ENCODE measurements around the gene ZNF184. TPM values are rescaled to one million over a fixed set of nuclear protein-coding genes. Genes with fewer than 3 reads are reported as not detected.
A peak's percentile ranks its signal among the peaks of the same experiment; 100 is the strongest.

Gene ZNF184
- total RNA-seq, 4 donors from 2014 or later, result 2.5 to 9.3 (median 5.5) TPM

DNA sequence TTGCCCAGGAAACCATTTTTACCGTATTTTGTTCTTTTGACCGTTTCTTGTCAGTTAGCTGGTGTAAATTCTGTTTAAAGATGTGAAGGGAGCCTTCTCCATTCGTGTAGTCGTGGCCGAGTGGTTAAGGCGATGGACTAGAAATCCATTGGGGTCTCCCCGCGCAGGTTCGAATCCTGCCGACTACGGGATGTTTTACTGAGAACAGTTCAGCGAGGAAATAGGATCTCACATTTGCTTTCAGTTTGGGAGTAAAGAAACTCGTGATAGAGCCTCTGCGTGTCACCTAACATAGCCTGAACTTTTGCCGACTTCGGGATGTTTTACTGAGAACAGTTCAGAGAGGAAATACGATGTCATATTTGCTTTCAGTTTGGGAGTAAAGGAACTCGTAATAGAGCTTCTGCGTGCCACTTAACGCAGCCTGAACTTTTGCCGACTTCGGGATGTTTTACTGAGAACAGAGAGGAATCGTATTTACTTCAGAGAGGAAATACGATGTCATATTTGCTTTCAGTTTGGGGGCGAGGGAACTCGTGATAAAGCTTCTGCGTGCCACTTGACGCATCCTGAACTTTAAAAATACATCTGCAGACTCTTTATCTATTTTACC lies 5.9 kb upstream of the ZNF184 start:
- no peak for TF ChIP-seq CTCF (IDR thresholded peaks at IDR 0.05)
- peak; percentile 88 for DNase-seq (ENCODE audit: low spot score)
- peak; percentile 82 for ATAC-seq (ENCODE audit: low FRiP score)

- DNase-seq (ENCODE audit: low spot score), result no peak
- peak; percentile 2 for ATAC-seq (ENCODE audit: low FRiP score)
Observed at GRCh38 chr6:27478141-27478705, 5.3 kb upstream of the ZNF184 start.

DNA sequence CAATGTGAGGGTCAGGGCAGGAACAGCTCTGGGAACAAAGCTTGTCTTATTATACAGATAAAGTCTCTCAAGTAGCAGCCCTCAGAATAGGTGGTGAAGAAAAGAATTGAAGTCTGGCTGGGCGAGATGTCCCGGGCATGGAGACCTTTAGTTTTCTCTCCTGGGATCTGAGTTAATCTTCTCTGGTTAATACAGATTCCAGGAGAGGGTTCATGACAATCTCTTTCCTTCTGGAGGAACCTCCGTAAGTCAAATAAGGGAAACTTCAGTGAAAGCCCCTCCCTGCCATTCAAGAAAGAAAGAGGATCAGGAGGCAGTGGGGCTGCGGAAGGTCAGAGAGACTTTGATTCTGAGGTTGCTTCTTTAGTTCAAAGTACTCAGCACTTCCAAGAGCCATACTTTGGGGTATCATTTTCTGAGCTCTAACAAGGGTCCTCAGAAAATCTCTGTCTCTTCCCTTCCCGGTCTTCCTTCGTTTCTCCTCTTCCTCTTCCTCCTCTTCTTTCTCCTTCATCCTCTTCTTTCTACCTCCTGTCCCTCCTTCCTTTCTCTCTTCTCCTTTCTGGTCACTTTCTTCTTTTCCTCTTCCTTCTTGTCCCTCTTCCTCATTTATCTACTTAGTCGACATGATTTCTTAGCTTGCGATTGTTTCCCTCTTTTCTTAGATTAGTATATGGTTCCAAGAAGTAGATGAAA lies 4.6 kb upstream of the ZNF184 start:
- no peak for TF ChIP-seq CTCF (IDR thresholded peaks at IDR 0.05)

More at GRCh38 chr6:27478141-27478705, 5.3 kb upstream of the ZNF184 start:
- no peak for TF ChIP-seq CTCF (IDR thresholded peaks at IDR 0.05)

DNA sequence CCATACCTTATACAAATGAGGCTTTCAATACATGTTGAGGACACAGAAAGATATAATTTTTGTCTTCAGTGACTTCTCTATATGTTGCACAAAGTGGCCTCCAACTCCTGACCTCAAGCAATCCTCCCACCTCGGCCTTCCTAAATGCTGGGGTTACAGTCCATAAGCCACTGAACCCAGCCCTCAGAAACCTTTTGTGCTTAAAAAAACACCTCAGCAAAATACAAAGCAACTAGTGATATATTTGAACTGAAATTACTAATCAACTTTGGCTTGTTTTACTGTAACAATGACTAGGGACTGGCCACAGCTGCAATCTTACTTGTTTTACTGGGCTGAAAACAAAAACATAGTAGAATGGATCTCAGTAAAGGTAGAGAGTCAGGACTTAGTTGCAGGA lies 3.2 kb upstream of the ZNF184 start:
- ATAC-seq (ENCODE audit: low FRiP score) (no peak), DNase-seq (ENCODE audit: low spot score) (no peak)
- TF ChIP-seq CTCF (IDR thresholded peaks at IDR 0.05), result no peak

More for the DNA sequence above, 4.6 kb upstream of the ZNF184 start:
- DNase-seq (ENCODE audit: low spot score), result no peak
- no peak for ATAC-seq (ENCODE audit: low FRiP score)

DNA sequence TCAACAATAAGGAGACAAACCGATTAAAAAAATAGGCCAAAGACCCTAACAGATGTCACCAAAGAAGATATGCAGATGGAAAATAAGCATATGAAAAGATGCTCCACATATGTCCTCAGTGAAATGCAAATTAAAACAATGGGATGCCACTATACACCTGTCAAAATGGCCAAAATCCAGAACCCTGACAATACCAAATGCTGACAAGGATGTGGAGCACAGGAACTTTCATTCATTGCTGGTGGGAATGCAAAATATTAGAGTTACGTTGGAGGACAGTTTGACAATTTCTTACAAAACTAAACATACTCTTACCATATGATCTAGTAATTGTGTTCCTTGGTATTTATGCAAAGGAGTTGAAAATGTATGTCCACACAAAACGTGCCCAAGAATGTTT lies 1.8 kb upstream of the ZNF184 start:
- ATAC-seq (ENCODE audit: low FRiP score) (no peak), DNase-seq (ENCODE audit: low spot score) (no peak)
- no peak for TF ChIP-seq CTCF (IDR thresholded peaks at IDR 0.05)

- ATAC-seq (ENCODE audit: low FRiP score) (no peak), DNase-seq (ENCODE audit: low spot score) (no peak)
- no peak for TF ChIP-seq CTCF (IDR thresholded peaks at IDR 0.05)
Observed at GRCh38 chr6:27474172-27474465, 1.2 kb upstream of the ZNF184 start.

GRCh38 chr6:27472182-27472616 lies 706 bp downstream of the ZNF184 start:
- DNase-seq (ENCODE audit: low spot score) (peak; percentile 56), ATAC-seq (ENCODE audit: low FRiP score) (peak; percentile 33)

More at GRCh38 chr6:27472182-27472616, 706 bp downstream of the ZNF184 start:
- TF ChIP-seq CTCF (IDR thresholded peaks at IDR 0.05), result no peak

Measured in omental fat pad (tissue), 4 donors.